HL-60 (cell line): ENCODE measurements around the gene ZBTB44.

Experiments
- DNase-seq, 2 experiments: peaks; one replicate each; pipeline ENCODE4 v3.0.0-alpha.2; 2010 to 2020; ENCODE audit warnings: low read depth in 1 of 2, low spot score in 1 of 2
- H3K27ac ChIP-seq: fragments of 250-450 bp; sonication (Bioruptor Pico); replicated peaks from 2 replicates; pipeline ENCODE4 v1.5.1; 2020; ENCODE audit warnings: mild to moderate bottlenecking, moderate library complexity
- H3K27me3 ChIP-seq: fragments of 250-450 bp; sonication (Bioruptor Pico); 2 replicates; pipeline ENCODE4 v1.5.1; 2021; ENCODE audit warnings: mild to moderate bottlenecking, moderate library complexity; ENCODE audit not compliant: insufficient read depth, poor library complexity, severe bottlenecking
- H3K4me3 ChIP-seq: replicated peaks from 2 replicates; pipeline ENCODE4 v1.5.1; 2011; ENCODE audit warnings: mild to moderate bottlenecking, control low read depth, low read length; ENCODE audit not compliant: insufficient read depth
- CTCF ChIP-seq: IDR thresholded peaks from one replicate; pipeline ENCODE4 v1.5.1; 2011; ENCODE audit warnings: low read length, control low read depth, inconsistent platforms; ENCODE audit not compliant: insufficient read depth
- GABPA ChIP-seq: IDR thresholded peaks from 2 replicates; pipeline ENCODE4 v1.6.1; 2012; ENCODE audit warnings: low read depth
- POLR2AphosphoS5 ChIP-seq: IDR thresholded peaks from 2 replicates; pipeline ENCODE4 v1.6.1; 2012; ENCODE audit warnings: low read depth
- SPI1 ChIP-seq: IDR thresholded peaks from 2 replicates; pipeline ENCODE4 v1.6.1; 2012; ENCODE audit warnings: low read depth, mild to moderate bottlenecking, borderline replicate concordance
- TF ChIP-seq, protein P1 (sequence below): IDR thresholded peaks from 2 replicates; pipeline ENCODE4 v1.6.1; 2012; ENCODE audit warnings: low read depth; ENCODE audit not compliant: insufficient replicate concordance

ZBTB44 gene

DNA sequence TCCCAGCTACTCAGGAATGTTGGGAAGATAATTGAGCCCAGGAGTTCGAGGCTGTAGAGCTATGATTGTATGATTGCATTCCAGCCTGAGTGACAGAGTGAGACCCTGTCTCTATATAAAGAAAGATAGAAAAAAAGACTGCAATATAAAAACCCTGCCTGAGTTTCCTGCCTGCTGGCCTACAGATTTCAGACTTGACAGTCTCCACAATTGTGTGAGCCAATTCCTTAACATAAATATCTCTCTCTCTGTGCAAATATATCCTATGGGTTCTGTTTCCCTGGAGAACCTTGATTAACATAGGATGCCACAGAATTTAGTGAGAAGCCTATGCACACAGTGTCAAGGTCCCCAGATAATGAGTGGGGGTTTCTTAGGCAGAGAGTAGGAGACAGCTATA lies 32.5 kb upstream of the ZBTB44 start:
- H3K4me3 ChIP-seq, result no peak overlapping the region
- H3K27me3 ChIP-seq, result no peaks in the 10 kb centered on the region
- DNase-seq, result no peak
- no peak overlapping the region for H3K27ac ChIP-seq
- no peak for TF ChIP-seq GABPA
- TF ChIP-seq, protein P1, sequence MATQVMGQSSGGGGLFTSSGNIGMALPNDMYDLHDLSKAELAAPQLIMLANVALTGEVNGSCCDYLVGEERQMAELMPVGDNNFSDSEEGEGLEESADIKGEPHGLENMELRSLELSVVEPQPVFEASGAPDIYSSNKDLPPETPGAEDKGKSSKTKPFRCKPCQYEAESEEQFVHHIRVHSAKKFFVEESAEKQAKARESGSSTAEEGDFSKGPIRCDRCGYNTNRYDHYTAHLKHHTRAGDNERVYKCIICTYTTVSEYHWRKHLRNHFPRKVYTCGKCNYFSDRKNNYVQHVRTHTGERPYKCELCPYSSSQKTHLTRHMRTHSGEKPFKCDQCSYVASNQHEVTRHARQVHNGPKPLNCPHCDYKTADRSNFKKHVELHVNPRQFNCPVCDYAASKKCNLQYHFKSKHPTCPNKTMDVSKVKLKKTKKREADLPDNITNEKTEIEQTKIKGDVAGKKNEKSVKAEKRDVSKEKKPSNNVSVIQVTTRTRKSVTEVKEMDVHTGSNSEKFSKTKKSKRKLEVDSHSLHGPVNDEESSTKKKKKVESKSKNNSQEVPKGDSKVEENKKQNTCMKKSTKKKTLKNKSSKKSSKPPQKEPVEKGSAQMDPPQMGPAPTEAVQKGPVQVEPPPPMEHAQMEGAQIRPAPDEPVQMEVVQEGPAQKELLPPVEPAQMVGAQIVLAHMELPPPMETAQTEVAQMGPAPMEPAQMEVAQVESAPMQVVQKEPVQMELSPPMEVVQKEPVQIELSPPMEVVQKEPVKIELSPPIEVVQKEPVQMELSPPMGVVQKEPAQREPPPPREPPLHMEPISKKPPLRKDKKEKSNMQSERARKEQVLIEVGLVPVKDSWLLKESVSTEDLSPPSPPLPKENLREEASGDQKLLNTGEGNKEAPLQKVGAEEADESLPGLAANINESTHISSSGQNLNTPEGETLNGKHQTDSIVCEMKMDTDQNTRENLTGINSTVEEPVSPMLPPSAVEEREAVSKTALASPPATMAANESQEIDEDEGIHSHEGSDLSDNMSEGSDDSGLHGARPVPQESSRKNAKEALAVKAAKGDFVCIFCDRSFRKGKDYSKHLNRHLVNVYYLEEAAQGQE, result no peak
- TF ChIP-seq CTCF, result no peak
- no peak for TF ChIP-seq SPI1
- TF ChIP-seq POLR2AphosphoS5, result no peak

DNA sequence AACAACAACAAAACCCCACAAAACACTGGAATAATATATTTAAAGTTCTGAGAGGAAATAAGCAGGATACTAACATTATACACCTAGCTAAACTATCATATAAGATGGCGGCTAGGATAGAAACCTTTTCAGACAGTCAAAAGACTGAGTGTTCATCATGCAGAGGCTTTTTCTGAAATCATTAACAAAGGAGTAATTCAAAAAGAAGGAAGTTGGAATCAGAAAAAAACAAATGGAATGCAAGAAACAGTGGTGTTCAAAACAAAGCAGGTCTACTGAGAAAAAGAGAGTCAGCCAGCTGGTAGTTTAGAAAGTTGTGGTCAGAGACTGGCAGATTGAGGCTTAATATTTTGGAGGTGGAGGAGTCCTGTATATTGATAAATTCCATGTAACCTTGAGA lies 30.1 kb upstream of the ZBTB44 start:
- no peaks in the 10 kb centered on the region for H3K27me3 ChIP-seq
- no peak overlapping the region for H3K4me3 ChIP-seq
- no peak for TF ChIP-seq POLR2AphosphoS5
- TF ChIP-seq, protein P1, result no peak
- TF ChIP-seq SPI1, result no peak
- no peak for TF ChIP-seq CTCF
- TF ChIP-seq GABPA, result no peak

DNA sequence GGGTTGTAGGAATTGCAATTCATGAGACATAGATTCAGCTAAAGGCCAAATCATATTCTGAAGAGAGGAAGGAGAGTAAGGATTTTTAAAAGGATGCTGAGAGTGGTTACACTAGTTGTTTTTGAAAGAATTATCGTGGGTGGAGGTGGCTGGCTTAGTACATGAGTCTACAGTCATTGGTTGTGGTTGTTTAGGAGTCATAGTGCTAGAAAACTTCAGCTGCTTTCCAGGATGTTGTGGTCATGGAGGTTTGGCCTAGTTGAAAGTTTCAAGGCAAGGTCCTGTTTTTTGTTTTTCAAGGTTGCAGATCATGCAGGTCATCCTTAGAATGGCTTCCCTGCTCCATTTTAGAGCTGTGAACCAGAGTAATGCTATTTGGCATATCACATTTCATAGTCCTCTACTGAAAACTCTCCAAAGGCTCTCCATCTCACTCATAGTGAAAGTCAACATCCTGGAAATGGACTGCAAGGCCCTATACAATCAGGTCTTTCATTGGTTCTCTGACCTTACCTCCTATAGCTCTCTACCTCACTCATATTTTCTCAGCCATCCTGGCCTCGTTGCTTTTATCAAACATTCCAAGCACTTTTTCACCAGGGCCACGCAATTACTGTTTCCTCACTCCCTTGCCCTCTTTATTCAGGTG lies 26.1 kb upstream of the ZBTB44 start:
- no peak overlapping the region for H3K4me3 ChIP-seq
- no peak overlapping the region for H3K27ac ChIP-seq
- TF ChIP-seq POLR2AphosphoS5 (no peak), GABPA (no peak), SPI1 (no peak), CTCF (no peak)
- TF ChIP-seq, protein P1, result no peak
- no peak for DNase-seq
- H3K27me3 ChIP-seq, result no peaks in the 10 kb centered on the region

More for the DNA sequence above, 30.1 kb upstream of the ZBTB44 start:
- no peak overlapping the region for H3K27ac ChIP-seq
- no peak for DNase-seq
